ENCODE data around the gene LIPA. TPM values are rescaled to one million over a fixed set of nuclear protein-coding genes. Genes with fewer than 3 reads are reported as not detected.
A peak's percentile ranks its signal among the peaks of the same experiment; 100 is the strongest.

Gene LIPA
- total and polyA plus RNA-seq, 11 donors: 4.8 to 127 (median 18.8) TPM

- Histone ChIP-seq H3K27me3 (peaks cover 0 to 9% (median 0%) of the 10 kb centered on the region in 9 donors), H3K9me3 (no peaks in the 10 kb centered on the region), H3K27ac (no peak overlapping the region), H3K36me3 (peaks cover 0 to 28% (median 15%) of the 10 kb centered on the region in 9 donors), H3K4me3 (no peak overlapping the region), H3K4me1 (peaks cover 0 to 23% (median 9%) of the 10 kb centered on the region in 12 donors)
- intact Hi-C loops (cut with DNase I): loop anchor here in 6 of 10 donors (1.0 to 5.0 kb wide), 5 partner anchors 183 to 376 kb away; no protein-coding TSS in a partner anchor
- no peak for TF ChIP-seq POLR2A (IDR thresholded peaks at IDR 0.05)
- peak; percentile 47 to 87 (median 72) for TF ChIP-seq CTCF (IDR thresholded peaks at IDR 0.05)
- WGBS, 4 donors: 35 to 41% (median 37%) methylated on average over 8 of the region's 8 CpGs
- ATAC-seq (peak in 3 of 4 donors; percentile 53 to 76 (median 70)), DNase-seq (no peak)
These were observed 38.3 kb downstream of the LIPA start for GRCh38 chr10:89213191-89213808.

GRCh38 chr10:89210794-89211425, 40.7 kb downstream of the LIPA start:
- H3K27ac ChIP-seq: no peak overlapping the region
- TF ChIP-seq POLR2A (IDR thresholded peaks at IDR 0.05): no peak
- TF ChIP-seq CTCF (IDR thresholded peaks at IDR 0.05): no peak
- H3K4me3 ChIP-seq: no peak overlapping the region
- no peak for DNase-seq
- intact Hi-C loops (cut with DNase I): loop anchor here in 5 of 10 donors (2.0 to 5.0 kb wide), 5 partner anchors 180 to 374 kb away; no protein-coding TSS in a partner anchor
- no peak for ATAC-seq
- H3K27me3 ChIP-seq: peaks cover 0 to 28% (median 0%) of the 10 kb centered on the region in 9 donors
- peaks cover 0 to 30% (median 13%) of the 10 kb centered on the region in 12 donors for H3K4me1 ChIP-seq
- H3K9me3 ChIP-seq: no peaks in the 10 kb centered on the region
- peaks cover 0 to 25% (median 15%) of the 10 kb centered on the region in 9 donors for H3K36me3 ChIP-seq
- WGBS, 4 donors: 91 to 99% (median 94%) methylated on average over 3 of the region's 3 CpGs

- Histone ChIP-seq H3K27ac (no peak overlapping the region), H3K36me3 (peaks cover 0 to 13% (median 4%) of the 10 kb centered on the region in 9 donors), H3K9me3 (no peaks in the 10 kb centered on the region), H3K27me3 (peaks cover 0 to 29% (median 0%) of the 10 kb centered on the region in 9 donors), H3K4me1 (peaks cover 0 to 30% (median 13%) of the 10 kb centered on the region in 12 donors), H3K4me3 (no peak overlapping the region)
- 94 to 98% (median 96%) methylated on average over 5 of the region's 5 CpGs for WGBS, 4 donors
- TF ChIP-seq POLR2A (IDR thresholded peaks at IDR 0.05): no peak
- TF ChIP-seq CTCF (IDR thresholded peaks at IDR 0.05): no peak
- ATAC-seq (no peak), DNase-seq (no peak)
- intact Hi-C loops (cut with DNase I): loop anchor here in 8 of 10 donors (2.0 to 10.0 kb wide), 10 partner anchors 95 to 372 kb away; no protein-coding TSS in a partner anchor
These were observed 41.9 kb downstream of the LIPA start for GRCh38 chr10:89209718-89210117.
